ENCODE results near the gene SEMA4D. TPM values are rescaled to one million over a fixed set of nuclear protein-coding genes. Genes with fewer than 3 reads are reported as not detected.
"Not testable (repeated sequence)": the region's sequence is repeated elsewhere in the genome, so short reads cannot be mapped to it uniquely, and the experiment has no call there.

SEMA4D gene
- total and polyA plus RNA-seq, 4 donors: 30.9 to 124 (median 89.0) TPM

DNA sequence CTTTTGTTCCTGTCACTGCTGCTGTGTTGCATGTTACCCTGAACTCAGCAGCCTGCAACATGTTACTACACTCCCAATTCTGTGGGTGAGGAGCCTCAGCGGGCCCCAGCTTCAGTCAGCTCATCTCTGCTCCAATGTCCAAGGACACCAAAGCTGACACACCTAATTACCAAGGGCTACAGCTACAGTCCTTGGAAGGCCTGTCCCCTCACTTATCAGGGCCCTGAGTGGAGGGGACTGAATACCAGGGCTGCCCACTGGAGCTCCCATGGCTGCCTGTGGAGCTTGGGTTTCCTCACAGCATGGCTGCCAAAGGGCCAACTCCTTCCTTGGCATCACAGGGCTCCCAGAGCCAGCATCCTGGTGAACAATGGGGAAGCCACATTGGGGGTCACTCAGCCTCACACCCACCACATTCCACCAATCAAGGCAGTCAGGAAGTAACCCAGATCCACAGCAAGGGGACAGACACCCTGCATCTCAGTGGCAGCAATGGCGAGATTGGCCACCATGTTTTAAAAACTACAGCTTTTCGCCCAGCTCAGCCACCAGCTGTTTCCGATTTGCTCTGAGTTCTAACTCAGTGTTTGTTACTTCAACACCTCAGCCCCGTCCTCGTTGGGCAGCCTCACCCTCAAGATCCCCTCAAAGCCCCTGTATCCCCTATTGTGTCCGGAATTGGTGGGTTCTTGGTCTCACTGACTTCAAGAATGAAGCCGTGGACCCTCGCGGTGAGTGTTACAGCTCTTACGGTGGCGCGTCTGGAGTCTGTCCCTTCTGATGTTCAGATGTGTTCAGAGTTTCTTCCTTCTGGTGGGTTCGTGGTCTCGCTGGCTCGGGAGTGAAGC is 18.9 kb downstream of the SEMA4D start:
- no peak overlapping the region for H3K4me3 ChIP-seq (ENCODE audit: low read depth, low read length)
- no peaks in the 10 kb centered on the region for H3K27me3 ChIP-seq (ENCODE audit: control insufficient read depth, insufficient read depth, low read length)
- 98% methylated on average over 13 of the region's 16 CpGs for WGBS (ENCODE audit: insufficient coverage)
- no peak for DNase-seq (ENCODE audit: low read depth in 4 of 6, low spot score in 6 of 6)
- peaks cover 8% of the 10 kb centered on the region for H3K36me3 ChIP-seq (ENCODE audit: control insufficient read depth, insufficient read depth, low read length)
- H3K27ac ChIP-seq (ENCODE audit: low read depth, low read length): no peak overlapping the region
- H3K4me1 ChIP-seq (ENCODE audit: control insufficient read depth, insufficient read depth, low read length): peaks cover 55% of the 10 kb centered on the region
- H3K9me3 ChIP-seq (ENCODE audit: control insufficient read depth, insufficient read depth, low read length): no peaks in the 10 kb centered on the region

- 54% methylated on average over 5 of the region's 9 CpGs for WGBS (ENCODE audit: insufficient coverage)
- Histone ChIP-seq H3K4me1 (ENCODE audit: control insufficient read depth, insufficient read depth, low read length) (peaks cover 45% of the 10 kb centered on the region), H3K4me3 (ENCODE audit: low read depth, low read length) (no peak overlapping the region), H3K27me3 (ENCODE audit: control insufficient read depth, insufficient read depth, low read length) (no peaks in the 10 kb centered on the region), H3K27ac (ENCODE audit: low read depth, low read length) (no peak overlapping the region), H3K36me3 (ENCODE audit: control insufficient read depth, insufficient read depth, low read length) (peaks cover 8% of the 10 kb centered on the region), H3K9me3 (ENCODE audit: control insufficient read depth, insufficient read depth, low read length) (no peaks in the 10 kb centered on the region)
- peak in 2 of 6 donors; percentile 19 to 75 for DNase-seq (ENCODE audit: low read depth in 4 of 6, low spot score in 6 of 6)
Observed at GRCh38 chr9:89477811-89478630, 19.9 kb downstream of the SEMA4D start.

DNA sequence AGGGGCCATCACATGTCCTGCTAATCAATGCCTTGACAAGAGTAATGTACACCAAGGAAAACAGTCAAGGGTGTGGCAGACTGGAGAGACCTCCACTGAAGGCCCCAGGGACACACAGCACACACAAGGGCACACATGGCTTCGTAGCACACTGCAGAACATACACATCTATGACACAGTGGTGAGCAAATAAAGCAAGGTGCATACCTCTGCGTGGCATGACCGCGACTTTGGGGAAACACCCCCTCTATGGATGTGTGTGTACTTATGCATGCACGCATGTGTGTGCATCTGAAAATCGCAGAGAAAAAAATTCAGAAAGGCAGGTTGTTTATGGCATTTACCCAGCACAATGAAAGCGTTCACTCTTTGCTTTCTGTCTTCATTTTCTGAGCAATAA is 20.5 kb downstream of the SEMA4D start:
- no peak for DNase-seq (ENCODE audit: low read depth in 4 of 6, low spot score in 6 of 6)
- Histone ChIP-seq H3K27ac (ENCODE audit: low read depth, low read length) (no peak overlapping the region), H3K36me3 (ENCODE audit: control insufficient read depth, insufficient read depth, low read length) (peaks cover 8% of the 10 kb centered on the region), H3K27me3 (ENCODE audit: control insufficient read depth, insufficient read depth, low read length) (no peaks in the 10 kb centered on the region), H3K4me1 (ENCODE audit: control insufficient read depth, insufficient read depth, low read length) (peaks cover 39% of the 10 kb centered on the region), H3K4me3 (ENCODE audit: low read depth, low read length) (no peak overlapping the region), H3K9me3 (ENCODE audit: control insufficient read depth, insufficient read depth, low read length) (no peaks in the 10 kb centered on the region)
- 83% methylated on average over 4 of the region's 7 CpGs for WGBS (ENCODE audit: insufficient coverage)

DNA sequence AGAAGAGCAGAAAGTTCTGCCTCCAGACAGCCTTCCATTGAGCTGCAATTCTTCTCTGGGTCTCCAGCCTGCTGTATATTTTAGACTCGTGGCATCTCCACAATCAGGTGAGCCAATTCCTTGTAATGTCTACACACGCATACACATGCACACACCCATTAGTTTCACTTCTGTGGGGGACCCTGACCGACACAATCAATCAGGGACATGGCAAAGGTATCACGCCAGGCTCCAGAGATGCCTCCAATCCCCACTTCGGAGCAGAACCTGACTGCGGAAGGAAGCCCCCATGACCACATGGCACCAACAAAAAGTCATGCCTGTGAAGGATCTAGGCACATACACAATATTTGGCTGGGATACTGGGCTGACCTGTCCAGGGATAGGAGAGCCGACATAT is 21.4 kb downstream of the SEMA4D start:
- H3K27me3 ChIP-seq (ENCODE audit: control insufficient read depth, insufficient read depth, low read length): no peaks in the 10 kb centered on the region
- H3K4me1 ChIP-seq (ENCODE audit: control insufficient read depth, insufficient read depth, low read length): peaks cover 30% of the 10 kb centered on the region
- H3K4me3 ChIP-seq (ENCODE audit: low read depth, low read length): no peak overlapping the region
- no peaks in the 10 kb centered on the region for H3K9me3 ChIP-seq (ENCODE audit: control insufficient read depth, insufficient read depth, low read length)
- WGBS (ENCODE audit: insufficient coverage): 93% methylated on average over 6 of the region's 7 CpGs
- H3K27ac ChIP-seq (ENCODE audit: low read depth, low read length): no peak overlapping the region
- no peak for DNase-seq (ENCODE audit: low read depth in 4 of 6, low spot score in 6 of 6)
- H3K36me3 ChIP-seq (ENCODE audit: control insufficient read depth, insufficient read depth, low read length): peaks cover 8% of the 10 kb centered on the region

GRCh38 chr9:89475891-89476440 is 21.9 kb downstream of the SEMA4D start:
- H3K36me3 ChIP-seq (ENCODE audit: control insufficient read depth, insufficient read depth, low read length): peaks cover 8% of the 10 kb centered on the region
- H3K27ac ChIP-seq (ENCODE audit: low read depth, low read length): no peak overlapping the region
- 97% methylated on average over 7 of the region's 9 CpGs for WGBS (ENCODE audit: insufficient coverage)
- peaks cover 24% of the 10 kb centered on the region for H3K4me1 ChIP-seq (ENCODE audit: control insufficient read depth, insufficient read depth, low read length)
- DNase-seq (ENCODE audit: low read depth in 4 of 6, low spot score in 6 of 6): no peak
- H3K9me3 ChIP-seq (ENCODE audit: control insufficient read depth, insufficient read depth, low read length): no peaks in the 10 kb centered on the region
- H3K27me3 ChIP-seq (ENCODE audit: control insufficient read depth, insufficient read depth, low read length): no peaks in the 10 kb centered on the region
- no peak overlapping the region for H3K4me3 ChIP-seq (ENCODE audit: low read depth, low read length)

GRCh38 chr9:89474939-89475338 is 23.0 kb downstream of the SEMA4D start:
- Histone ChIP-seq H3K27ac (ENCODE audit: low read depth, low read length) (no peak overlapping the region), H3K36me3 (ENCODE audit: control insufficient read depth, insufficient read depth, low read length) (peaks cover 8% of the 10 kb centered on the region), H3K9me3 (ENCODE audit: control insufficient read depth, insufficient read depth, low read length) (no peaks in the 10 kb centered on the region), H3K27me3 (ENCODE audit: control insufficient read depth, insufficient read depth, low read length) (no peaks in the 10 kb centered on the region), H3K4me3 (ENCODE audit: low read depth, low read length) (no peak overlapping the region), H3K4me1 (ENCODE audit: control insufficient read depth, insufficient read depth, low read length) (peaks cover 22% of the 10 kb centered on the region)
- whole genome bisulfite sequencing (ENCODE audit: insufficient coverage): 81% methylated on average over 2 of the region's 3 CpGs
- no peak for DNase-seq (ENCODE audit: low read depth in 4 of 6, low spot score in 6 of 6)

DNA sequence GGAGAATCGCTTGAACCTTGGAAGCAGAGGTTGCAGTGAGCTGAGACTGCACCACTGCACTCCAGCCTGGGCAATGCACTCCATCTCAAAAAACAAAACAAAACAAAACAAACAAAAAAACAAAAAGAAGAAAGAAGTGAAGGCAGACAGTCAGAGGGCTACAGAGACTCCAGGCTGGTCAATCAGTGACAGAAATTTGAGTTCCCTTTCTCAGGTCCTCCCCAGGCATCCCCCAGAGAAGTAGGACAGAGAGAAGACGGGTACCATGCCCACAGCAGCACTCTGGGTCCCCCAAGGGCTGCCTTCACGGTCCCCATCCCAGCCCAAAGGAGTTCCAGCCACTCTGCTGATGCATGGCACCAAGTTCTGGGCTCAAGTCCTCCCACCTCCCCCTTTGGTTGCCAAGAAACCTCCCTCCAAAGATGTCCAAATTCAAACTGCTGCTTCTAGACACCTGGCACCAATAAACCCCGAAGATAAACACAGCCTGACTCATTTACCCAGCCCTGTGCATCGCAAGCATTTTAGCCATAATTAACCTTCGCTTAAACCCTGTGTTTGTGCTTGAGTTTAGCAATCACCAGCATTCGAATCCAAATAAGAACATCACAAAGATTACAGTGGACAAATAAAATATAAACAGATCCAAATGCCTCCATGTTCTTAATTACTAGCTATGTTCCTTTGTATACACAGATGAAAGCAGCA is 24.0 kb downstream of the SEMA4D start:
- Histone ChIP-seq H3K27ac (ENCODE audit: low read depth, low read length) (no peak overlapping the region), H3K9me3 (ENCODE audit: control insufficient read depth, insufficient read depth, low read length) (no peaks in the 10 kb centered on the region), H3K27me3 (ENCODE audit: control insufficient read depth, insufficient read depth, low read length) (no peaks in the 10 kb centered on the region), H3K4me3 (ENCODE audit: low read depth, low read length) (no peak overlapping the region), H3K36me3 (ENCODE audit: control insufficient read depth, insufficient read depth, low read length) (peaks cover 8% of the 10 kb centered on the region), H3K4me1 (ENCODE audit: control insufficient read depth, insufficient read depth, low read length) (peaks cover 20% of the 10 kb centered on the region)
- 70% methylated on average over 6 of the region's 7 CpGs for WGBS (ENCODE audit: insufficient coverage)
- DNase-seq (ENCODE audit: low read depth in 4 of 6, low spot score in 6 of 6): no peak

DNA sequence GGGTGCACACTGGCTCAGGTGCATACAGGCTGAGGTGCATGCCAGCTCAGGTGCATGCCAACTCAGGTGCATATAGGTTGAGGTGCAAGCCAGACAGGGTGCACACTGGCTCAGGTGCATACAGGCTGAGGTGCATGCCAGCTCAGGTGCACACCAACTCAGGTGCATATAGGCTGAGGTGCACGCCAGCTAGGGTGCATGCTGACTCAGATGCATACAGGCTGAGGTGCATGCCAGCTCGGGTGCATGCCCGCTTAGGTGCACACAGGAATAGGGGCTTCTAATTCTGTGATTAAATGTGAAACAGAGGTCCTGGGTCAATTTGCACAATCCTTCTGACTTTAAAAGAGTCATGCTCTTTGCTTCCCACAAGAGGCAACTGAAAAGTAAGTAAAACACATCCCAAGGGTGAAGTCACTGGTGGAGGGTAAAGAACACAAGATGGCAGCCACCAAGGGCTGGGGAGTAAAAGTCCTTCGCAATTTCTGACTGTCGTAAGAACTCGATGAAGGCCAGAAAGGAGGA is 26.1 kb downstream of the SEMA4D start:
- H3K4me1 ChIP-seq (ENCODE audit: control insufficient read depth, insufficient read depth, low read length): peaks cover 11% of the 10 kb centered on the region
- not testable (repeated sequence) for DNase-seq (ENCODE audit: low read depth in 4 of 6, low spot score in 6 of 6); H3K4me3 ChIP-seq (ENCODE audit: low read depth, low read length); H3K27me3 ChIP-seq (ENCODE audit: control insufficient read depth, insufficient read depth, low read length); H3K27ac ChIP-seq (ENCODE audit: low read depth, low read length); H3K9me3 ChIP-seq (ENCODE audit: control insufficient read depth, insufficient read depth, low read length); H3K36me3 ChIP-seq (ENCODE audit: control insufficient read depth, insufficient read depth, low read length)
- 100% methylated on average over 6 of the region's 6 CpGs for WGBS (ENCODE audit: insufficient coverage)

DNA sequence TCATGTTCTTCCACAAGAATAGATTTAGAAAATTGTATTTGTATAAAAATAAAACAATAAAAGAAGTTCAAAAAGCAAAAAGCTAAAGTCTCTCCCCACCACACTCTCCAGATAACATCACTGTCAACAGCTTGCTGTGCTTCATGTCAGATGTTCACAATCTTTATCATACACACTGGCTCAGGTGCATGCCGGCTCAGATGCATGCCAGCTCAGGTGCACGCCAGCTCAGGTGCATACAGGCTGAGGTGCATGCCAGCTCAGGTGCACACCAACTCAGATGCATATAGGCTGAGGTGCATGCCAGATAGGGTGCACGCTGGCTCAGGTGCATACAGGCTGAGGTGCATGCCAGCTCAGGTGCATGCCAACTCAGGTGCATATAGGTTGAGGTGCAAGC is 26.5 kb downstream of the SEMA4D start:
- 100% methylated on average over 3 of the region's 3 CpGs for WGBS (ENCODE audit: insufficient coverage)
- DNase-seq (ENCODE audit: low read depth in 4 of 6, low spot score in 6 of 6): no peak
- no peaks in the 10 kb centered on the region for H3K27me3 ChIP-seq (ENCODE audit: control insufficient read depth, insufficient read depth, low read length)
- H3K4me3 ChIP-seq (ENCODE audit: low read depth, low read length): no peak overlapping the region
- H3K36me3 ChIP-seq (ENCODE audit: control insufficient read depth, insufficient read depth, low read length): peaks cover 8% of the 10 kb centered on the region
- no peak overlapping the region for H3K27ac ChIP-seq (ENCODE audit: low read depth, low read length)
- H3K4me1 ChIP-seq (ENCODE audit: control insufficient read depth, insufficient read depth, low read length): peaks cover 13% of the 10 kb centered on the region
- no peaks in the 10 kb centered on the region for H3K9me3 ChIP-seq (ENCODE audit: control insufficient read depth, insufficient read depth, low read length)
